ENCODE data around the gene PDE7B.

PDE7B gene

DNA sequence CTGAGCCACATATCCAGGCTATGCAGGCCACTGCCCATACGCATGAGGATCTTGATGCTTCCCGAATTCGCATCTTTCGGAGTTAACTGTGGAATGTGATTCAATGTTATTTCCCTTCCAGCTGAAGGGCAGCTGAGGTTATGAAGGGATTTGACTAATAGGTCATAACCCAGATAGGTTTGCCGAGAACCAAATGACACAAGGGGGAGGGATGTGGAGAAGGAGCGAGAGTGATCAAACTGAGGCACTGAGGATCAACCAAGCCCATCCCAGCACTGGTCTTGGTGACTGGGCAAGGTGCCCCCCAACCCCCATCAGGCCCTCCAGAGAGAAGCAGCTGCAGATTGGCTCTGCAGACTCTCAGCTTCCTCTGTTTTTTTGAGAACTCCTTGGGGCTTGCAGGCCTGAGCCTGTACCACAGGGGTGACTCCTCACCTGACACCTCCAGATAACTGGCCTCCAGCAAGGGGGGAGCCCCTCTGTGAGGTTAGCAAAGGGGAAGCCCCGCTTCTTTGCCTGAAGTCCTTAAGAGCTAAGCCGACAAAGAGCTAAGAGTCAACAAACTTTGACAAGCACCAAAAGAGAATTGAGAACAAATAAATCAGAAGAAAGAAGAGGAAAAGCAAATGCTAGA is 185.9 kb downstream of the PDE7B start:
- Histone ChIP-seq H3K9me3 (ENCODE audit: low read length) (no peaks in the 10 kb centered on the region), H3K27ac (ENCODE audit: low read depth, low read length, poor library complexity, severe bottlenecking) (no peak overlapping the region), H3F3A (ENCODE audit: insufficient read depth, low read length) (no peaks in the 10 kb centered on the region), H3K27me3 (ENCODE audit: insufficient read depth, low read length) (no peaks in the 10 kb centered on the region), H3K4me2 (ENCODE audit: low read length) (no peak overlapping the region), H3K79me2 (ENCODE audit: insufficient read depth, low read length) (no peaks in the 10 kb centered on the region), H4K20me1 (ENCODE audit: insufficient read depth, low read length) (no peaks in the 10 kb centered on the region), H3K4me3 (ENCODE audit: low read depth, low read length, poor library complexity, severe bottlenecking) (no peak overlapping the region), H3K9ac (ENCODE audit: low read length) (no peak overlapping the region), H3K36me3 (ENCODE audit: insufficient read depth, low read length) (no peaks in the 10 kb centered on the region), H3K9me2 (ENCODE audit: low read depth, low read length) (no peaks in the 10 kb centered on the region), H2AFZ (ENCODE audit: low read length) (no peak overlapping the region), H3K4me1 (ENCODE audit: insufficient read depth, low read length, severe bottlenecking) (no peaks in the 10 kb centered on the region)
- TF ChIP-seq, protein P1, sequence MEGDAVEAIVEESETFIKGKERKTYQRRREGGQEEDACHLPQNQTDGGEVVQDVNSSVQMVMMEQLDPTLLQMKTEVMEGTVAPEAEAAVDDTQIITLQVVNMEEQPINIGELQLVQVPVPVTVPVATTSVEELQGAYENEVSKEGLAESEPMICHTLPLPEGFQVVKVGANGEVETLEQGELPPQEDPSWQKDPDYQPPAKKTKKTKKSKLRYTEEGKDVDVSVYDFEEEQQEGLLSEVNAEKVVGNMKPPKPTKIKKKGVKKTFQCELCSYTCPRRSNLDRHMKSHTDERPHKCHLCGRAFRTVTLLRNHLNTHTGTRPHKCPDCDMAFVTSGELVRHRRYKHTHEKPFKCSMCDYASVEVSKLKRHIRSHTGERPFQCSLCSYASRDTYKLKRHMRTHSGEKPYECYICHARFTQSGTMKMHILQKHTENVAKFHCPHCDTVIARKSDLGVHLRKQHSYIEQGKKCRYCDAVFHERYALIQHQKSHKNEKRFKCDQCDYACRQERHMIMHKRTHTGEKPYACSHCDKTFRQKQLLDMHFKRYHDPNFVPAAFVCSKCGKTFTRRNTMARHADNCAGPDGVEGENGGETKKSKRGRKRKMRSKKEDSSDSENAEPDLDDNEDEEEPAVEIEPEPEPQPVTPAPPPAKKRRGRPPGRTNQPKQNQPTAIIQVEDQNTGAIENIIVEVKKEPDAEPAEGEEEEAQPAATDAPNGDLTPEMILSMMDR (IDR thresholded peaks at IDR 0.05; ENCODE audit: low read length): no peak
- TF ChIP-seq EZH2 (IDR thresholded peaks at IDR 0.05; ENCODE audit: borderline replicate concordance, low read length): no peak

DNA sequence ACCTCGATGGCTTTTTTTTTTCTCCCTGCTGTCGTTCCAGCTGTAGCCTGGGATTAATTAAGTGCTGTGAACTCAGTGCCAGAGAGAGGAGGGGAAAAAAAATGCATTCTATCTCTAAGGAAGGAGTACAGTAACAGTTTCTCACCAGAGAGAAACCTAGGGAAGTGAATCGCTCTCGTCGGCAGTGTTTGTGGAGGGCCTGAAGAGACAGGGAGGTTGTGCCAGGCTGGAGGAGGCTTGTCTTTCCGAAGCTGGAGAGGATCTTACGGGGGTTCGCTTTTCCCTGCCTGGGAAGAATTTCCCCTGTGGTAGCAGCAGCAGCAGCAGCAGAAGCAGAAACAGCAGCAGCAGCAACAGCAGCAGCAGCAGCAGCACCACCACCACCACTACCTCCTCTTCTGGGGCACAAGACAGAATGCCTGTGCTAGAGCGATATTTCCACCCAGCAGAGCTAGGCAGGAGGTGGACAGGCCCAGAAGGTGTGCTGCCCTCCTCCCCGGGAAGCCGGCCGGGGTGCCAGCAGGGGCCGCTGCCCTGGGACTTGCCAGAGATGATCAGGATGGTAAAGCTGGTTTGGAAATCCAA is 186.5 kb downstream of the PDE7B start:
- no peaks in the 10 kb centered on the region for H3K79me2 ChIP-seq (ENCODE audit: insufficient read depth, low read length)
- no peaks in the 10 kb centered on the region for H3K36me3 ChIP-seq (ENCODE audit: insufficient read depth, low read length)
- no peak overlapping the region for H3K27ac ChIP-seq (ENCODE audit: low read depth, low read length, poor library complexity, severe bottlenecking)
- no peaks in the 10 kb centered on the region for H3F3A ChIP-seq (ENCODE audit: insufficient read depth, low read length)
- H3K9ac ChIP-seq (ENCODE audit: low read length): no peak overlapping the region
- no peaks in the 10 kb centered on the region for H3K27me3 ChIP-seq (ENCODE audit: insufficient read depth, low read length)
- H3K9me3 ChIP-seq (ENCODE audit: low read length): no peaks in the 10 kb centered on the region
- no peak overlapping the region for H3K4me2 ChIP-seq (ENCODE audit: low read length)
- no peak overlapping the region for H3K4me3 ChIP-seq (ENCODE audit: low read depth, low read length, poor library complexity, severe bottlenecking)
- no peaks in the 10 kb centered on the region for H4K20me1 ChIP-seq (ENCODE audit: insufficient read depth, low read length)
- TF ChIP-seq, protein P1 (IDR thresholded peaks at IDR 0.05; ENCODE audit: low read length): no peak
- TF ChIP-seq EZH2 (IDR thresholded peaks at IDR 0.05; ENCODE audit: borderline replicate concordance, low read length): no peak
- H3K9me2 ChIP-seq (ENCODE audit: low read depth, low read length): no peaks in the 10 kb centered on the region
- no peak overlapping the region for H2AFZ ChIP-seq (ENCODE audit: low read length)
- no peaks in the 10 kb centered on the region for H3K4me1 ChIP-seq (ENCODE audit: insufficient read depth, low read length, severe bottlenecking)

DNA sequence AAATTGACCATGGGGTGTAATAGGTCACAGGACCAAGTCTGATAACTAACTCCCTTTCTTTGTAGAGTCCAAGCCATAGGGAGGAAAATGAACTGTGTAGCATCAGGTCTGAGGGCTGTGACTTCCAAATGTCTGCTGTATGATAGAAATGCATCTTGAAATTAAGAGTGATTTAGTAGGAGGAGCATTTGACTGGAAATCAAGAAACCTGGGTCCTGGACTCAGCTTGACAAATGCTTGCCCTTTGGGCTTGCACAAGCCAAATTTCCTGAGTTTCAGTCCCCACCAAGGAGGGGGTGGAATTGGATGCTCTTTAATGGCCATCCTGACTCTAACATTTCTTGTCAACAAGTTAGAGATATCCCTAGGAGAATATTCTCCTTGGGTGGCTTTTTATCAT is 187.0 kb downstream of the PDE7B start:
- Histone ChIP-seq H3K9me3 (ENCODE audit: low read length) (no peaks in the 10 kb centered on the region), H3K79me2 (ENCODE audit: insufficient read depth, low read length) (no peaks in the 10 kb centered on the region), H3K27me3 (ENCODE audit: insufficient read depth, low read length) (no peaks in the 10 kb centered on the region), H2AFZ (ENCODE audit: low read length) (no peak overlapping the region), H3K4me3 (ENCODE audit: low read depth, low read length, poor library complexity, severe bottlenecking) (no peak overlapping the region), H4K20me1 (ENCODE audit: insufficient read depth, low read length) (no peaks in the 10 kb centered on the region), H3K27ac (ENCODE audit: low read depth, low read length, poor library complexity, severe bottlenecking) (no peak overlapping the region), H3K4me2 (ENCODE audit: low read length) (no peak overlapping the region), H3K9me2 (ENCODE audit: low read depth, low read length) (no peaks in the 10 kb centered on the region), H3K36me3 (ENCODE audit: insufficient read depth, low read length) (no peaks in the 10 kb centered on the region), H3K9ac (ENCODE audit: low read length) (no peak overlapping the region), H3F3A (ENCODE audit: insufficient read depth, low read length) (no peaks in the 10 kb centered on the region), H3K4me1 (ENCODE audit: insufficient read depth, low read length, severe bottlenecking) (no peaks in the 10 kb centered on the region)
- TF ChIP-seq, protein P1 (IDR thresholded peaks at IDR 0.05; ENCODE audit: low read length): no peak
- no peak for TF ChIP-seq EZH2 (IDR thresholded peaks at IDR 0.05; ENCODE audit: borderline replicate concordance, low read length)

All from OCI-LY1 (cell line).